Stomach (tissue), 9 donors: Measurements from ENCODE around the gene NPIPA1. TPM values are rescaled to one million over a fixed set of nuclear protein-coding genes. Genes with fewer than 3 reads are reported as not detected.
"Not testable (repeated sequence)": the region's sequence is repeated elsewhere in the genome, so short reads cannot be mapped to it uniquely, and the experiment has no call there.

Source experiments
- DNase-seq, 2 donors: peaks; one replicate each; pipeline versions ENCODE4 v3.0.0 to v3.0.0-alpha.2; 2013 to 2019
- H3K27ac ChIP-seq, 5 donors: fragments of 200-600 bp in 4 of 5; sonication (generic) in 4 of 5; one replicate each; pipeline ENCODE4 v1.5.1; 2013 to 2019; ENCODE audit warnings: mild to moderate bottlenecking in 1 of 5, moderate library complexity in 1 of 5
- H3K27me3 ChIP-seq, 3 donors: fragments of 200-600 bp; sonication (generic); one replicate each; pipeline ENCODE4 v1.5.1; 2017 to 2019; ENCODE audit warnings: mixed run types in 1 of 3
- H3K36me3 ChIP-seq, 4 donors: fragments of 200-600 bp; sonication (generic); 1 replicate in 3 of 4; 2 replicates in 1 of 4; pipeline ENCODE4 v1.5.1; 2016 to 2019
- H3K4me1 ChIP-seq, 4 donors: fragments of 200-600 bp; sonication (generic); one replicate each; pipeline ENCODE4 v1.5.1; 2016 to 2019
- H3K4me3 ChIP-seq, 4 donors: fragments of 200-600 bp; sonication (generic) in 3 of 4; one replicate each; pipeline ENCODE4 v1.5.1; 2016 to 2019; ENCODE audit warnings: mild to moderate bottlenecking in 1 of 4
- H3K9me3 ChIP-seq, 4 donors: fragments of 200-600 bp; sonication (generic); one replicate each; pipeline ENCODE4 v1.5.1; 2016 to 2019
- EP300 ChIP-seq: sonication (generic); formaldehyde crosslinking; IDR thresholded peaks from one replicate; pipeline ENCODE4 v1.6.1; 2017; ENCODE audit warnings: antibody characterized with exemption
- POLR2A ChIP-seq, 4 donors: fragments of 450-650 bp; IDR thresholded peaks; one replicate each; pipeline ENCODE4 v1.6.1; 2016; ENCODE audit warnings: antibody characterized with exemption in 4 of 4, control low read depth in 2 of 4, mild to moderate bottlenecking in 1 of 4, moderate library complexity in 1 of 4
- POLR2AphosphoS5 ChIP-seq, 3 donors: sonication (generic); formaldehyde crosslinking; IDR thresholded peaks; one replicate each; pipeline ENCODE4 v1.6.1; 2016; ENCODE audit warnings: antibody characterized with exemption in 3 of 3
- WGBS, 5 donors: extraction: QIAGEN DNeasy Blood & Tissue Kit in 3 of 5; methylation state at CpG; one replicate each; pipeline versions ENCODE4 v1.1.5 to v1.1.7; 2013 to 2018; 5-methylcytosine and 5-hydroxymethylcytosine counted together
- intact Hi-C: fragments of 100-400 bp; cut with DNase I; formaldehyde crosslinking; loops from one replicate; pipeline ENCODE4 v1.15.1; 2023; ENCODE audit warnings: low total_unique reads
- polyA plus RNA-seq, 3 donors: library from polyadenylated mRNA; stranded (reverse); fragments of 200-250 nt; gene quantifications; one replicate each; pipeline ENCODE4 v1.2.3, GENCODE V29; 2013
- total RNA-seq, 5 donors: library from RNA; depleted of rRNA; stranded (reverse); fragments of >200 nt; gene quantifications; one replicate each; pipeline versions ENCODE4 v1.1.0 to v1.2.3, GENCODE V29; 2014 to 2016
- TF ChIP-seq, protein P1 (sequence below), 7 experiments: fragments of 450-650 bp in 4 of 7; fragments of 200-600 bp in 3 of 7; sonication (generic) in 3 of 7; IDR thresholded peaks; one replicate each; pipeline ENCODE4 v1.5.1; 2016 to 2019; ENCODE audit warnings: antibody characterized with exemption in 7 of 7, control low read depth in 2 of 7, mild to moderate bottlenecking in 1 of 7
- donor health status: healthy with polysubstance abuse.
- donor health status: Bipolar disorder and iron deficiency.
- donor health status: healthy.

Gene NPIPA1
- total and polyA plus RNA-seq, 8 donors: 33.9 to 182 (median 77.5) TPM

DNA sequence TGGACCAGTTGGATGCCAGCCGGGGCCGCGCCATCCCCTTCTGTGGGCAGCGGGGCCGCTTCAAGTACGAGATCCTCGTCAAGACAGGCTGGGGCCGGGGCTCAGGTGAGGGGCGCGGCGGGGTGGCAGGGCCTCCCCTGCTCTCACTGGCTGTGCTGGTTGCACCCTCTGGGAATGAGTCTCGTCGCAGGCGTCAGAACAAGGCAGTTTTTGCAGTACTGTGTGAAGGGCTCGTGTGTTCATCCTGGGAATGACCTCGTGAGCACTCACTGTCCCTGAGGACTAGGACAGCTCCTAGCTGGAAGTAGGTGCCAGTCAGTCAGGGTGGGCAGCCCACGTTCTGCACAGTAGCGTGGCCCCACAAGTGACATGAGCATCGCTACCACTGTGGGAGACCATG lies 6.3 kb upstream of the NPIPA1 start:
- H3K36me3 ChIP-seq: peaks cover 3 to 20% (median 13%) of the 10 kb centered on the region in 4 donors
- H3K27ac ChIP-seq, H3K27me3 ChIP-seq, H3K4me3 ChIP-seq, intact Hi-C loops, DNase-seq, H3K4me1 ChIP-seq, H3K9me3 ChIP-seq: not testable (repeated sequence)
- WGBS, 5 donors: 91 to 97% (median 91%) methylated on average over 5 to 8 of the region's 19 CpGs; no CpG with 5 or more reads in 2 of the 5 donors

DNA sequence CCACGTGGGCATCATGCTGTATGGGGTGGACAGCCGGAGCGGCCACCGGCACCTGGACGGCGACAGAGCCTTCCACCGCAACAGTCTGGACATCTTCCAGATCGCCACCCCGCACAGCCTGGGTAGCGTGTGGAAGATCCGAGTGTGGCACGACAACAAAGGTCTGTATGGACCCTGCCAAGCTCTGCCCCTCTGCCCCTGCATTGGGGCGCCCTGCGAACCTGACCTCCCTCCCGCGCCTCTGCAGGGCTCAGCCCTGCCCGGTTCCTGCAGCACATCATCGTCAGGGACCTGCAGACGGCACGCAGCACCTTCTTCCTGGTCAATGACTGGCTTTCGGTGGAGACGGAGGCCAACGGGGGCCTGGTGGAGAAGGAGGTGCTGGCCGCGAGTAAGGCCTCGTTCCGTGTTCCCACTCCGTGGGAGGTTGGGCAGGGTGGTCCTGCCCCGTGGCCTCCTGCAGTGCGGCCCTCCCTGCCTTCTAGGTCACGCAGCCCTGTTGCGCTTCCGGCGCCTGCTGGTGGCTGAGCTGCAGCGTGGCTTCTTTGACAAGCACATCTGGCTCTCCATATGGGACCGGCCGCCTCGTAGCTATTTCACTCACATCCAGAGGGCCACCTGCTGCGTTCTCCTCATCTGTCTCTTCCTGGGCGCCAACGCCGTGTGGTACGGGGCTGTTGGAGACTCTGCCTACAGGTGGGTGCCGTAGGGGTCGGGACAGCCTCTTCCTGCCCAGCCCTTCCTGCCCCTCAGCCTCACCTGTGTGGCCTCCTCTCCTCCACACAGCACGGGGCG lies 4.5 kb upstream of the NPIPA1 start:
- H3K4me1 ChIP-seq, intact Hi-C loops, H3K27me3 ChIP-seq, H3K27ac ChIP-seq, H3K9me3 ChIP-seq, H3K4me3 ChIP-seq, DNase-seq: not testable (repeated sequence)
- WGBS, 5 donors: 89 to 98% (median 93%) methylated on average over 19 to 28 of the region's 47 CpGs; no CpG with 5 or more reads in 1 of the 5 donors
- H3K36me3 ChIP-seq: peaks cover 3 to 20% (median 13%) of the 10 kb centered on the region in 4 donors

DNA sequence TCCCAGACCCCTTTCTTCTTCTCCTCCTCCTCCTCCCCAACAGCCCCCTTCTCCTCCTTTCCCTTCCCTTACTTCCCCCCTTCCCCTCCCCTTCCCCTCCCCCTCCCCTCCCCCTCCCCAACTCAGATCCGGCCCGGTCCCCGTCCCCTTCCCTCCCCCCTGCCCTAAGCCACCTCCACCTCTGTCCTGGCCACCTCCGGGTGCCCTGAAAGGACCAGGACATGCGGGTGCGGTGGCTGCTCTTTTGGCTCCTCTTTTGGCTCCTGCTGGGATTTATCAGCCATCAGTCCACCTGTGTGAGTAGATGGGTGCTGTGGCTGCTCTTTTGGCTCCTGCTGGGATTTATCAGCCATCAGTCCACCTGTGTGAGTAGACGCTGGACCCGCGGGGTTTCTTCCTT lies 751 bp downstream of the NPIPA1 start:
- intact Hi-C loops, H3K4me3 ChIP-seq, H3K4me1 ChIP-seq, DNase-seq, H3K27me3 ChIP-seq, H3K36me3 ChIP-seq, H3K27ac ChIP-seq, H3K9me3 ChIP-seq: not testable (repeated sequence)
- 52 to 95% (median 68%) methylated on average over 3 to 6 of the region's 9 CpGs; no CpG with 5 or more reads in 1 of the 5 donors for WGBS, 5 donors

DNA sequence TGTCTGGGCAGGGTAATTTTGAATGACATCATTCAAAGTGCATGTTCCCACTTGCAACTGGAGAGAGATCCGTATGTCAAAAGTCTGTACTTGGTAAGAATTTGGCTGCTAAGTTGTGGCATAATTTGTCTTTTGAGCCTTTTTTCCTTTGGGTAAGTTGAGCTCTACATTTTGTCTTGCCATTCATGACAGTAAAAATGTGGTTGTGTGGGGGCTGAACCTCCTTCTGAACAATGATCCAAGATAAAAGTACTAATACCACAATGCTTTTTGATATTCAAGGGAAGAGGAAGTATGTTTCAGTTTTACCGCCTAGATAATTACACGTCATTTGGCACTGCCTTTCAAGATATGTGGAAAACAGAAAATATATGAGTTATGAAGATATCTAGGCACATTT lies 5.4 kb downstream of the NPIPA1 start:
- H3K4me1 ChIP-seq, H3K36me3 ChIP-seq, H3K4me3 ChIP-seq, intact Hi-C loops, H3K27ac ChIP-seq, DNase-seq, H3K9me3 ChIP-seq, H3K27me3 ChIP-seq: not testable (repeated sequence)
- 46 to 81% (median 52%) methylated on average over 3 of the region's 3 CpGs for WGBS, 5 donors

DNA sequence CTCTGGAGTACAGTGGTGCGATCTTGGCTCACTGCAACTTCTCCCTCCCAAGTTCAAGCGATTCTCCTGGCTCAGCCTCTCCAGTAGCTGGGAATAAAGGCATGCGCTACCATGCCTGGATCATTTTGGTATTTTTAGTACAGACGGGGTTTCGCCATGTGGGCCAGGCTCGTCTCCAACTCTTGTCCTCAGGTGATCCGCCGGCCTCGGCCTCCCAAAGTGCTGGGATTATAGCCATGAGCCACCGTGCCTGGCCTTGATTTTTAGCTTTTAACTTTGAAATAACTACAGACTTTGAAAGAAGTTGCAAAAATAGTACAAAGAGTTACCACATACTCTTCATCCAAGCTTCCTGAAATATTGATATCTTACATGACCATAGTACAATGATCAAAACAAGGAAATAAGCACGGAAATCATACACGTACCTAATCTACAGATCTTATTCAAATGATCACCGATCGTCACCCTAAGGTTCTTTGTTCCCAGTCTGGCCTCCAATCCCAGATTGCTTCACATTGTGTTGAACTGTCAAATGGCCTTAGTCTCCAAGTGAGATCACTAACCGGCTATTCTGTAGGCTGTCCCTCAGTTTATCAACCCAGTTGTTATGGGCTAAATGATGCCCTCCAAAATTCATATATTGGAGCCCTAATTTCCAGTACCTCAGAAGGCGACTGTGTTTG lies 18.4 kb downstream of the NPIPA1 start:
- H3K27me3 ChIP-seq: no peaks in the 10 kb centered on the region
- no peak for TF ChIP-seq POLR2AphosphoS5 (IDR thresholded peaks at IDR 0.05)
- TF ChIP-seq, protein P1, sequence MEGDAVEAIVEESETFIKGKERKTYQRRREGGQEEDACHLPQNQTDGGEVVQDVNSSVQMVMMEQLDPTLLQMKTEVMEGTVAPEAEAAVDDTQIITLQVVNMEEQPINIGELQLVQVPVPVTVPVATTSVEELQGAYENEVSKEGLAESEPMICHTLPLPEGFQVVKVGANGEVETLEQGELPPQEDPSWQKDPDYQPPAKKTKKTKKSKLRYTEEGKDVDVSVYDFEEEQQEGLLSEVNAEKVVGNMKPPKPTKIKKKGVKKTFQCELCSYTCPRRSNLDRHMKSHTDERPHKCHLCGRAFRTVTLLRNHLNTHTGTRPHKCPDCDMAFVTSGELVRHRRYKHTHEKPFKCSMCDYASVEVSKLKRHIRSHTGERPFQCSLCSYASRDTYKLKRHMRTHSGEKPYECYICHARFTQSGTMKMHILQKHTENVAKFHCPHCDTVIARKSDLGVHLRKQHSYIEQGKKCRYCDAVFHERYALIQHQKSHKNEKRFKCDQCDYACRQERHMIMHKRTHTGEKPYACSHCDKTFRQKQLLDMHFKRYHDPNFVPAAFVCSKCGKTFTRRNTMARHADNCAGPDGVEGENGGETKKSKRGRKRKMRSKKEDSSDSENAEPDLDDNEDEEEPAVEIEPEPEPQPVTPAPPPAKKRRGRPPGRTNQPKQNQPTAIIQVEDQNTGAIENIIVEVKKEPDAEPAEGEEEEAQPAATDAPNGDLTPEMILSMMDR (IDR thresholded peaks at IDR 0.05): no peak
- no peak for TF ChIP-seq EP300
- no peak for TF ChIP-seq POLR2A (IDR thresholded peaks at IDR 0.05)
- no peaks in the 10 kb centered on the region for H3K36me3 ChIP-seq
- no peak overlapping the region for H3K27ac ChIP-seq
- intact Hi-C loops: no loop called here
- no peak overlapping the region for H3K4me3 ChIP-seq
- DNase-seq: no peak
- H3K9me3 ChIP-seq: no peaks in the 10 kb centered on the region
- peaks cover 7 to 15% (median 13%) of the 10 kb centered on the region in 4 donors for H3K4me1 ChIP-seq
- WGBS, 5 donors: 90 to 95% (median 91%) methylated on average over 16 of the region's 16 CpGs

DNA sequence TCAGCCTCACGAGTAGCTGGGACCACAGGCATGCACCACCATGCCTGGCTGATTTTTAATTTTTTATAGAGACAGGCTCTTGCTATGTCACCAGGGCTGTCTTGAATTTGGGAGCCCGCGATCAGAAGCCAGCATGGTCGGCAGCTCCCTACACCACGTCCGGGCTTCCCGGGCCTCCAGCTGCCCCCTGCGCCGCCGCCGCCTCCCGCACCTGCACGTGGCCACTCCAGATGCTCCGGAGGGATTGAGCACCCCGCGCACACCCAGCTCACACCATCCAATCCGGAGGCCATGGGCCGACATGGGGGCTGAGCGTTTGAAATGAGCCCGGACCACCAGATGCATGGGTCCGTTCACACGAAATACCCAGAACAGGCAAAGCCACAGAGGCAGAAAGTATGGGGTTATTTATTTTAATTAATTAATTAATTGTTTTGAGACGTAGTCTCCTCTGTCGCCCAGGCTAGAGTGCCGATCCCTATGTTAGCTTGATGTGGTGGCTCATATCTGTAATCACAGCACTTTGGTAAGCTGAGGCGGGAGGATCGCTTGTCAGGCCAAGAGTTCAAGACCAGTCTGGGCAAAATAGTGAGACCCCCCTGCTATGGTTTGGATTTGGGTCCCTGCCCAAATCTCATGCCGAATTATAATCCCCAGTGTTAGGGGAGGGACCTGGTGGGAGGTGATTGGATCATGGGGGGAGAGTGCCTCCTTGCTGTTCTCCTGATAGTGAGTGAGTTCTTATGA lies 20.5 kb downstream of the NPIPA1 start:
- peaks cover 7 to 27% (median 17%) of the 10 kb centered on the region in 4 donors for H3K4me1 ChIP-seq
- DNase-seq: peak in 1 of 2 donors; percentile 24
- H3K27me3 ChIP-seq: no peaks in the 10 kb centered on the region
- H3K9me3 ChIP-seq: no peaks in the 10 kb centered on the region
- no peak overlapping the region for H3K4me3 ChIP-seq
- TF ChIP-seq POLR2A (IDR thresholded peaks at IDR 0.05) (no peak), POLR2AphosphoS5 (IDR thresholded peaks at IDR 0.05) (no peak), EP300 (no peak)
- TF ChIP-seq, protein P1 (IDR thresholded peaks at IDR 0.05): no peak
- H3K36me3 ChIP-seq: no peaks in the 10 kb centered on the region
- intact Hi-C loops: no loop called here
- 91 to 95% (median 93%) methylated on average over 28 of the region's 28 CpGs for WGBS, 5 donors
- no peak overlapping the region for H3K27ac ChIP-seq
